ENCODE measurements around the gene TYROBP.

DNA sequence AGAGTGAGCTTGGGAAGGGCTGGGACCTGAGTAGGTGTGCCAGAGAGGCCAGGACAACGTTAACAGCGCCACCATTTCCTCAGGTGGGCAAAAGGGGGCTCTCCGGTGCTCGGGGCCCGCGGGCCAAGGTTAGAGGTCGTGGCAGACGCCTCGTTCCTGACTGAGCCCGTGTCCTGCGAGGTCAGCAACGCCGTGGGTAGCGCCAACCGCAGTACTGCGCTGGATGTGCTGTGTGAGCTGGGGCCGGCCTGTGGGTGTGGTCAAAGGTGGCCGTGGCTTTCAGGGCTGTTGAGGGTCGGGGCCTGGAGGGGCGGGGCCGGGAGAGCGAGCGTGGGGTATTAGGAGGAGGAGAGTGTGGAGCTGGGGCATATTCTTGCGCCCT is 47.7 kb downstream of the TYROBP start:
- no peak for TF ChIP-seq CTCF (IDR thresholded peaks at IDR 0.05)
- TF ChIP-seq POLR2A (IDR thresholded peaks at IDR 0.05) = no peak
